KMS-11 (cell line): ENCODE data around the gene MED20.

ENCODE experiments used
- H2AFZ ChIP-seq: fragments of 200-600 bp; sonication (generic); 2 replicates; pipeline ENCODE4 v1.6.1; 2016; ENCODE audit warnings: antibody characterized with exemption, mixed run types, low read depth
- H3K27ac ChIP-seq: fragments of 200-600 bp; sonication (generic); 2 replicates; pipeline ENCODE4 v1.6.1; 2016; ENCODE audit warnings: mild to moderate bottlenecking, mixed run types
- H3K27me3 ChIP-seq: fragments of 200-600 bp; sonication (generic); 2 replicates; pipeline ENCODE4 v1.6.1; 2017; ENCODE audit warnings: mild to moderate bottlenecking, low read depth, mixed run types, moderate library complexity; ENCODE audit not compliant: insufficient read depth
- H3K36me3 ChIP-seq: fragments of 200-600 bp; sonication (generic); 2 replicates; pipeline ENCODE4 v1.6.1; 2017; ENCODE audit warnings: mild to moderate bottlenecking, mixed run types; ENCODE audit not compliant: insufficient read depth
- H3K4me1 ChIP-seq: fragments of 200-600 bp; sonication (generic); 2 replicates; pipeline ENCODE4 v1.6.1; 2016; ENCODE audit warnings: mild to moderate bottlenecking, low read depth, mixed run types; ENCODE audit not compliant: poor library complexity, severe bottlenecking
- H3K4me2 ChIP-seq: fragments of 200-600 bp; sonication (generic); 2 replicates; pipeline ENCODE4 v1.7.0; 2016; ENCODE audit warnings: mild to moderate bottlenecking, mixed run types
- H3K4me3 ChIP-seq: fragments of 200-600 bp; sonication (generic); IDR thresholded peaks from 2 replicates; pipeline ENCODE4 v1.6.1; 2017; ENCODE audit warnings: low read depth, low read length, mixed read lengths; ENCODE audit not compliant: insufficient read depth
- H3K79me2 ChIP-seq: fragments of 200-600 bp; sonication (generic); 2 replicates; pipeline ENCODE4 v1.6.1; 2016; ENCODE audit warnings: low read depth, mixed run types; ENCODE audit not compliant: insufficient read depth
- H3K9ac ChIP-seq: fragments of 200-600 bp; sonication (generic); 2 replicates; pipeline ENCODE4 v1.6.1; 2016; ENCODE audit warnings: mild to moderate bottlenecking, mixed run types
- H4K20me1 ChIP-seq: fragments of 200-600 bp; sonication (generic); 2 replicates; pipeline ENCODE4 v1.6.1; 2016; ENCODE audit warnings: mild to moderate bottlenecking, mixed run types; ENCODE audit not compliant: insufficient read depth
- TF ChIP-seq, protein P1 (sequence below): fragments of 200-600 bp; sonication (generic); conservative IDR thresholded peaks from 2 replicates; pipeline ENCODE4 v1.6.1; 2017; ENCODE audit warnings: low read depth, mild to moderate bottlenecking, antibody characterized with exemption, low read length, moderate library complexity, mixed read lengths

Gene MED20

DNA sequence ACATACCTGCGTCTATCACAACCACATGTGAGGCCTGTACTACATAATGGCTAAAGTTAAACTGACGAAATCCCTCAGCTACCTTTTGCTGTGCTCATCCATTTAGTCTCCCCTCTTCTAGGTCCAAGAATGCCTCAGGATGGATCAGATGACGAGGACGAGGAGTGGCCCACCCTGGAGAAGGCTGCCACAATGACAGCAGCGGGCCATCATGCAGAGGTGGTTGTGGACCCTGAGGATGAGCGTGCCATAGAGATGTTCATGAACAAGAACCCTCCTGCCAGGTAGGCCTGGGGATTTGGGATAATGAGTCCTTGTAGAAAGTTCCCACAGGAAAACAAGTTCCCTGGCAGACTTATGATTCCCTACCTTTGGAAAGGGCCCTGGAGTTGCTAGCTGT lies 6.3 kb upstream of the MED20 start:
- Histone ChIP-seq H3K36me3 (peaks cover under 1% of the 10 kb centered on the region; the same call in 1 of the 2 replicates), H3K79me2 (peaks cover 61% of the 10 kb centered on the region), H3K4me2 (no peak overlapping the region), H3K4me3 (no peak overlapping the region), H3K4me1 (peaks cover 20% of the 10 kb centered on the region), H3K27me3 (no peaks in the 10 kb centered on the region), H3K9ac (no peak overlapping the region), H3K27ac (no peak overlapping the region), H4K20me1 (no peaks in the 10 kb centered on the region; the same call in 1 of the 2 replicates), H2AFZ (no peak overlapping the region)
- TF ChIP-seq, protein P1, sequence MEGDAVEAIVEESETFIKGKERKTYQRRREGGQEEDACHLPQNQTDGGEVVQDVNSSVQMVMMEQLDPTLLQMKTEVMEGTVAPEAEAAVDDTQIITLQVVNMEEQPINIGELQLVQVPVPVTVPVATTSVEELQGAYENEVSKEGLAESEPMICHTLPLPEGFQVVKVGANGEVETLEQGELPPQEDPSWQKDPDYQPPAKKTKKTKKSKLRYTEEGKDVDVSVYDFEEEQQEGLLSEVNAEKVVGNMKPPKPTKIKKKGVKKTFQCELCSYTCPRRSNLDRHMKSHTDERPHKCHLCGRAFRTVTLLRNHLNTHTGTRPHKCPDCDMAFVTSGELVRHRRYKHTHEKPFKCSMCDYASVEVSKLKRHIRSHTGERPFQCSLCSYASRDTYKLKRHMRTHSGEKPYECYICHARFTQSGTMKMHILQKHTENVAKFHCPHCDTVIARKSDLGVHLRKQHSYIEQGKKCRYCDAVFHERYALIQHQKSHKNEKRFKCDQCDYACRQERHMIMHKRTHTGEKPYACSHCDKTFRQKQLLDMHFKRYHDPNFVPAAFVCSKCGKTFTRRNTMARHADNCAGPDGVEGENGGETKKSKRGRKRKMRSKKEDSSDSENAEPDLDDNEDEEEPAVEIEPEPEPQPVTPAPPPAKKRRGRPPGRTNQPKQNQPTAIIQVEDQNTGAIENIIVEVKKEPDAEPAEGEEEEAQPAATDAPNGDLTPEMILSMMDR, result no peak

DNA sequence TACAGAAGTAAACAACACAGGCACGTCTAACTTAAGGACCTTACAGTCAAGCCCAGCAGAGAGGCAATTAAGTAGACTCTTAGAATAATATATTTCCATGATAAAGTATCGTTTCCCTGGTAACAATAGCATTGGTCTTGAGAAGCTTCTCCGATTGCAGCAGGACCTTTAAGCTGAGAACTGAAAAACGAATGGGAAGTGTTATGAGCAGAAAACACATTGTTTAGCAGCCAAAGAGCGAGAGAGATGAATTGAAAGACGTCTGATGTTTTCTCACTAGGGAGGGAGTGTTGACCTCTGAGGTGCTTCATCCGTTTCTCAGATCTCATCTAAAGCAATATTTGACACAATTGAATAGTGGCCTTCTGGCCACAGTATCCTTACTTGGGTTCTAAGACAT lies 1.2 kb upstream of the MED20 start:
- Histone ChIP-seq H3K79me2 (peaks cover 65% of the 10 kb centered on the region), H3K27me3 (no peaks in the 10 kb centered on the region), H3K4me2 (peak overlapping the region; percentile 95), H3K4me1 (peaks cover 44% of the 10 kb centered on the region), H4K20me1 (no peaks in the 10 kb centered on the region; the same call in 1 of the 2 replicates), H2AFZ (peak overlapping the region; percentile 93), H3K36me3 (no peaks in the 10 kb centered on the region), H3K4me3 (no peak overlapping the region), H3K9ac (peak overlapping the region; percentile 99), H3K27ac (peak overlapping the region; percentile 78)
- TF ChIP-seq, protein P1, result no peak

DNA sequence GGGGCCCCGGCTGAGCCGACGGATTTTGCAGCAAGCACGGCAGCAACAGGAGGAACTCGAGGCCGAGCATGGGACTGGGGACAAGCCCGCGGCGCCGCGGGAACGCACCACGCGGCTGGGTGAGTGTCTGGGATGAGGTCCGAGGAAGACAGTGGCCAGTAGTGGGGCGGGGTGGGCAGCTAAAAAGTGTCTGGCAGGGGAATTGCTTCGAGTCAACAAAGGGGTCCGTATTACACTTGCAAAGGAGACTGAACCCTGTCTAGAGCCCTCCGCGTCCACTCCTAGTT lies 716 bp upstream of the MED20 start:
- Histone ChIP-seq H3K27me3 (no peaks in the 10 kb centered on the region), H3K4me2 (peak overlapping the region; percentile 95), H3K36me3 (no peaks in the 10 kb centered on the region), H3K4me1 (peaks cover 48% of the 10 kb centered on the region), H3K4me3 (no peak overlapping the region), H3K79me2 (peaks cover 62% of the 10 kb centered on the region), H3K9ac (peak overlapping the region; percentile 99), H3K27ac (peak overlapping the region; percentile 78), H4K20me1 (no peaks in the 10 kb centered on the region; the same call in 1 of the 2 replicates), H2AFZ (peak overlapping the region; percentile 93)
- TF ChIP-seq, protein P1, result no peak

DNA sequence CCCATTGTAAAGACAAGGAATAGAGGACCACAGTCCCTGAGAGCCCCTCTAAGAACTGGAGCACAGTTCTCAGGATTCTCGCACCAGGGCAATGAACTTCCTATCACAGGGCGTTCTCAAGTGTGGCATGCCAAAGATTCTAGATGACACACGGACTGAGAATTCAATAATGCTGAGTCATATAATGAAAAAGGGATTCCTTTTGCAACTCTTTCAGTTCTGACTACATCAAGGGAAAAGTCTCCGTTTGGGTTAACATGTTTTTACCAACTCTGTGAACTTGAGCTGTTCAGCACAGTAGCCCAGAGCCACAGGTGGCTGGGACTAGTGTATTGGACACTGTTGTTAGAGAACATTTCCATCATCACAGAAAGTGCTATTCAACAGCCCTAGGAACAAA lies 3.4 kb downstream of the MED20 start:
- Histone ChIP-seq H2AFZ (no peak overlapping the region), H3K27me3 (no peaks in the 10 kb centered on the region), H3K36me3 (no peaks in the 10 kb centered on the region), H3K4me1 (peaks cover 30% of the 10 kb centered on the region), H3K4me3 (no peak overlapping the region), H3K79me2 (peaks cover 30% of the 10 kb centered on the region), H3K27ac (peak overlapping the region; percentile 72), H3K4me2 (peak overlapping the region; percentile 46; the same call in 1 of the 2 replicates), H4K20me1 (no peaks in the 10 kb centered on the region), H3K9ac (peak overlapping the region; percentile 19; the same call in 1 of the 2 replicates)
- TF ChIP-seq, protein P1, result no peak
